ENCODE measurements around the gene ARSG. TPM values are rescaled to one million over a fixed set of nuclear protein-coding genes. Genes with fewer than 3 reads are reported as not detected.

The ARSG gene
- total RNA-seq, 2 donors from 2014 or later: 24.2 to 24.6 TPM

- Mint-ChIP-seq H3K27me3 (ENCODE audit: low read depth) (no peaks in the 10 kb centered on the region), H3K4me3 (peak within 1 kb of the TSS; percentile 88 to 92), H3K4me1 (ENCODE audit: low read depth) (peaks cover 74% of the 10 kb centered on the region), H3K27ac (peak within 1 kb of the TSS; percentile 95), H3K36me3 (ENCODE audit: insufficient read depth in 2 of 2) (peaks cover 0 to 7% of the 10 kb centered on the region in 2 donors), H3K9me3 (no peaks in the 10 kb centered on the region)
- ATAC-seq (replicated peaks in 1 of 2) (peak in 1 of 2 donors; percentile 18), DNase-seq (no peak)
Measured at GRCh38 chr17:68457168-68457538, 165.9 kb downstream of the ARSG start, which contains the start of gene WIPI1. Gene WIPI1, minus strand, starts transcription at chr17:68457496. Its CDS starts 75 bp downstream, at chr17:68457421.

- peak; percentile 75 to 81 for ATAC-seq (replicated peaks in 1 of 2)
Measured at GRCh38 chr17:68457539-68458259, 166.4 kb downstream of the ARSG start.

GRCh38 chr17:68458260-68459036 lies 167.2 kb downstream of the ARSG start:
- ATAC-seq (replicated peaks in 1 of 2): peak; percentile 4 to 7
- Mint-ChIP-seq H3K9me3 (no peaks in the 10 kb centered on the region), H3K36me3 (ENCODE audit: insufficient read depth in 2 of 2) (peaks cover 0 to 7% of the 10 kb centered on the region in 2 donors), H3K27me3 (ENCODE audit: low read depth) (no peaks in the 10 kb centered on the region), H3K4me3 (peak overlapping the region; percentile 92 to 96), H3K4me1 (ENCODE audit: low read depth) (peaks cover 81% of the 10 kb centered on the region), H3K27ac (peak overlapping the region; percentile 99)
- peak; percentile 45 to 56 for DNase-seq

More at GRCh38 chr17:68457539-68458259, 166.4 kb downstream of the ARSG start:
- no peaks in the 10 kb centered on the region for H3K27me3 Mint-ChIP-seq (ENCODE audit: low read depth)
- H3K4me1 Mint-ChIP-seq (ENCODE audit: low read depth): peaks cover 79% of the 10 kb centered on the region
- H3K4me3 Mint-ChIP-seq: peak overlapping the region; percentile 82 to 92
- H3K9me3 Mint-ChIP-seq: no peaks in the 10 kb centered on the region
- peak; percentile 99 to 100 for DNase-seq
- H3K36me3 Mint-ChIP-seq (ENCODE audit: insufficient read depth in 2 of 2): peaks cover 0 to 7% of the 10 kb centered on the region in 2 donors
- peak overlapping the region; percentile 95 for H3K27ac Mint-ChIP-seq

GRCh38 chr17:68459037-68459639 lies 167.8 kb downstream of the ARSG start:
- Mint-ChIP-seq H3K27ac (peak overlapping the region; percentile 99), H3K27me3 (ENCODE audit: low read depth) (no peaks in the 10 kb centered on the region), H3K4me3 (peak overlapping the region; percentile 92 to 96), H3K4me1 (ENCODE audit: low read depth) (peaks cover 82% of the 10 kb centered on the region), H3K36me3 (ENCODE audit: insufficient read depth in 2 of 2) (peaks cover 0 to 7% of the 10 kb centered on the region in 2 donors), H3K9me3 (no peaks in the 10 kb centered on the region)
- DNase-seq: peak; percentile 43 to 58
- ATAC-seq (replicated peaks in 1 of 2): no peak

GRCh38 chr17:68460146-68460545 lies 168.9 kb downstream of the ARSG start:
- Mint-ChIP-seq H3K4me3 (peak overlapping the region; percentile 66 to 92), H3K27me3 (ENCODE audit: low read depth) (no peaks in the 10 kb centered on the region), H3K36me3 (ENCODE audit: insufficient read depth in 2 of 2) (peaks cover 0 to 7% of the 10 kb centered on the region in 2 donors), H3K27ac (peak overlapping the region; percentile 99), H3K9me3 (no peaks in the 10 kb centered on the region), H3K4me1 (ENCODE audit: low read depth) (peaks cover 75% of the 10 kb centered on the region)
- no peak for ATAC-seq (replicated peaks in 1 of 2)
- DNase-seq: peak; percentile 51 to 63

GRCh38 chr17:68460715-68461114 lies 169.4 kb downstream of the ARSG start:
- ATAC-seq (replicated peaks in 1 of 2) (peak; percentile 28 to 35), DNase-seq (peak; percentile 60 to 73)
- peaks cover 0 to 7% of the 10 kb centered on the region in 2 donors for H3K36me3 Mint-ChIP-seq (ENCODE audit: insufficient read depth in 2 of 2)
- no peaks in the 10 kb centered on the region for H3K27me3 Mint-ChIP-seq (ENCODE audit: low read depth)
- peaks cover 72% of the 10 kb centered on the region for H3K4me1 Mint-ChIP-seq (ENCODE audit: low read depth)
- peak overlapping the region; percentile 66 to 92 for H3K4me3 Mint-ChIP-seq
- no peaks in the 10 kb centered on the region for H3K9me3 Mint-ChIP-seq
- peak overlapping the region; percentile 99 for H3K27ac Mint-ChIP-seq

- DNase-seq: peak; percentile 53 to 59
- H3K36me3 Mint-ChIP-seq (ENCODE audit: insufficient read depth in 2 of 2): peaks cover 0 to 5% of the 10 kb centered on the region in 2 donors
Measured at GRCh38 chr17:68461122-68461539, 169.8 kb downstream of the ARSG start.

GRCh38 chr17:68461589-68461988 lies 170.3 kb downstream of the ARSG start:
- Mint-ChIP-seq H3K4me1 (ENCODE audit: low read depth) (peaks cover 69% of the 10 kb centered on the region), H3K27ac (peak overlapping the region; percentile 99), H3K36me3 (ENCODE audit: insufficient read depth in 2 of 2) (peaks cover 0 to 2% of the 10 kb centered on the region in 2 donors), H3K27me3 (ENCODE audit: low read depth) (no peaks in the 10 kb centered on the region), H3K9me3 (no peaks in the 10 kb centered on the region), H3K4me3 (peak overlapping the region; percentile 66 to 92)
- DNase-seq (peak; percentile 71 to 74), ATAC-seq (replicated peaks in 1 of 2) (peak; percentile 8 to 22)

More at GRCh38 chr17:68461122-68461539, 169.8 kb downstream of the ARSG start:
- peak; percentile 11 to 30 for ATAC-seq (replicated peaks in 1 of 2)
- H3K4me3 Mint-ChIP-seq: peak overlapping the region; percentile 66 to 92
- peaks cover 72% of the 10 kb centered on the region for H3K4me1 Mint-ChIP-seq (ENCODE audit: low read depth)
- H3K9me3 Mint-ChIP-seq: no peaks in the 10 kb centered on the region
- no peaks in the 10 kb centered on the region for H3K27me3 Mint-ChIP-seq (ENCODE audit: low read depth)
- peak overlapping the region; percentile 99 for H3K27ac Mint-ChIP-seq

GRCh38 chr17:68462381-68463210 lies 171.3 kb downstream of the ARSG start:
- Mint-ChIP-seq H3K27me3 (ENCODE audit: low read depth) (peaks cover 4% of the 10 kb centered on the region), H3K9me3 (no peaks in the 10 kb centered on the region), H3K4me1 (ENCODE audit: low read depth) (peaks cover 66% of the 10 kb centered on the region), H3K36me3 (ENCODE audit: insufficient read depth in 2 of 2) (no peaks in the 10 kb centered on the region), H3K27ac (peak overlapping the region; percentile 99), H3K4me3 (peak overlapping the region; percentile 60 to 71)
- ATAC-seq (replicated peaks in 1 of 2) (peak; percentile 58 to 61), DNase-seq (peak; percentile 80 to 82)

- H3K4me1 Mint-ChIP-seq (ENCODE audit: low read depth): peaks cover 60% of the 10 kb centered on the region
- H3K4me3 Mint-ChIP-seq: peak overlapping the region in 1 of 2 donors; percentile 60
- H3K36me3 Mint-ChIP-seq (ENCODE audit: insufficient read depth in 2 of 2): no peaks in the 10 kb centered on the region
- no peaks in the 10 kb centered on the region for H3K9me3 Mint-ChIP-seq
- DNase-seq (no peak), ATAC-seq (replicated peaks in 1 of 2) (no peak)
- peak overlapping the region; percentile 99 for H3K27ac Mint-ChIP-seq
- H3K27me3 Mint-ChIP-seq (ENCODE audit: low read depth): peaks cover 11% of the 10 kb centered on the region
Measured at GRCh38 chr17:68463211-68464019, 172.1 kb downstream of the ARSG start.

- no peak for ATAC-seq (replicated peaks in 1 of 2)
- no peak overlapping the region for H3K4me3 Mint-ChIP-seq
- H3K4me1 Mint-ChIP-seq (ENCODE audit: low read depth): peaks cover 11% of the 10 kb centered on the region
Measured at GRCh38 chr17:68468334-68468733, 177.0 kb downstream of the ARSG start.

More at GRCh38 chr17:68468334-68468733, 177.0 kb downstream of the ARSG start:
- DNase-seq: no peak
- H3K36me3 Mint-ChIP-seq (ENCODE audit: insufficient read depth in 2 of 2): no peaks in the 10 kb centered on the region
- peaks cover 23% of the 10 kb centered on the region for H3K27me3 Mint-ChIP-seq (ENCODE audit: low read depth)
- H3K9me3 Mint-ChIP-seq: no peaks in the 10 kb centered on the region
- no peak overlapping the region for H3K27ac Mint-ChIP-seq
